Hindlimb muscle (tissue), 1 donor: ENCODE results near the gene NECAP2. TPM values are rescaled to one million over a fixed set of nuclear protein-coding genes. Genes with fewer than 3 reads are reported as not detected.

Experiments
- DNase-seq: peaks from one replicate; pipeline ENCODE4 v3.0.0-alpha.2; 2013
- polyA plus RNA-seq: library from polyadenylated mRNA; unstranded; fragments of 120-200 nt; gene quantifications from one replicate; pipeline ENCODE4 v1.2.1, GENCODE V29; 2013; ENCODE audit not compliant: insufficient read length

NECAP2 gene, protein sequence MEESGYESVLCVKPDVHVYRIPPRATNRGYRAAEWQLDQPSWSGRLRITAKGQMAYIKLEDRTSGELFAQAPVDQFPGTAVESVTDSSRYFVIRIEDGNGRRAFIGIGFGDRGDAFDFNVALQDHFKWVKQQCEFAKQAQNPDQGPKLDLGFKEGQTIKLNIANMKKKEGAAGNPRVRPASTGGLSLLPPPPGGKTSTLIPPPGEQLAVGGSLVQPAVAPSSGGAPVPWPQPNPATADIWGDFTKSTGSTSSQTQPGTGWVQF
- polyA plus RNA-seq: 40.8 TPM

DNA sequence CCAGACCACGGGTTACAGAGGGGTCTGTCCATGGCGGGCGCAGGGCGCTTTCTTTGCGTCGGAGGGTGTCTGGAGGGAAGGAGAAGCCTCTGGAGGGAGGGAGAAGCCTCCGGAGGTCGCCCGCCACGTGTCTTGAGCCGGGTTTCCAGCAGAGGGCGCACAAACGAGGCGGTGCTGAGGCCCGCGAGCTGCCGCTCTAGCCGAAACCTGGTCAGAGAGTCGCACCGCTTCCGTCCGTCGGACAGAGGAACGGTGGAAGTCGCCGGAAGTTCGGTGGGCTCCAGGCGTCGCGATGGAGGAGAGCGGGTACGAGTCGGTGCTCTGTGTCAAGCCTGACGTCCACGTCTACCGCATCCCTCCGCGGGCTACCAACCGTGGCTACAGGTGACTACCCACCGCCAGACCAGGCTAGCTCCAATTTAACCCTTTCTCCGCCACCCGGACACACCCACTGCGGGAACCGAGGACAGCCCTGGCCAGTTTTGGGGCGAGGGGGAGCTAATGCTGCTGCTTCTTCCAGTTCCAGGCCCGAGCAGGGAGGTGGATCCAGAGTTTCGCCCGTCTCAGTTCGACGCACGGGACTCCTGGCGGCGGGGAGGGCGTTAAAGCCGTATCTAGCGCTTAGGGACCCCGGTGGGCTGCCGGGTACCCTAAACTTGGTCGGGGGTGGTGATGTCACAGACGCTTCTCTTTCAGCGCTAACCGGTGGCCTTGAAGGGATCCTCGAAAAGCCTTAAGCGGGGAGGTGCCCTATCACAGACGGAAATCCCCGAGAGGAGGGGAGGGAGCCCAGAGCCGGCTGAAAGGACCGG is at the start of gene NECAP2:
TSS of gene NECAP2 (plus strand) at position 255 of the 812 bp plus-strand sequence. CDS start at position 293, 38 bp downstream.
- peak; percentile 94 for DNase-seq

DNA sequence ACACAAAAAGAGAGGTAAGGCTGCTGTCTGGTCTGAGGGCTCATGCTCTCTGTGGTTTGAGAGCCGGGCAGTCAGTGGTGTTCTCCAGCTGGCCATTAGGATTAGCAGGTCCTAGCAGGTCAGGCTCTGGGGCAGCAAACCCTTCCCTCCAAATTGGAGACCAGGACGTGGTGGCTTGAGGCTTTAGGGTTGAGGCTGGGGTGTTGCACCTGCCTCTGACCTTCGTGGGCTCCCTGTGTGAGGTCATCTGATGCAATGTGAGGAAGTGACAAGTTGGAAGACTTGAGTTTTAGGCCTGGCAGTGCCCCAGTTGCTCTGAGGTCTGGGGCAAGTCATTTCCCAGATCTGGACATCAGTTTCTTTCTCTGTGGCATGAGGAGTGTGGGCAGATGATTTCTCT is 49.1 kb upstream of the NECAP2 start:
- no peak for DNase-seq

DNA sequence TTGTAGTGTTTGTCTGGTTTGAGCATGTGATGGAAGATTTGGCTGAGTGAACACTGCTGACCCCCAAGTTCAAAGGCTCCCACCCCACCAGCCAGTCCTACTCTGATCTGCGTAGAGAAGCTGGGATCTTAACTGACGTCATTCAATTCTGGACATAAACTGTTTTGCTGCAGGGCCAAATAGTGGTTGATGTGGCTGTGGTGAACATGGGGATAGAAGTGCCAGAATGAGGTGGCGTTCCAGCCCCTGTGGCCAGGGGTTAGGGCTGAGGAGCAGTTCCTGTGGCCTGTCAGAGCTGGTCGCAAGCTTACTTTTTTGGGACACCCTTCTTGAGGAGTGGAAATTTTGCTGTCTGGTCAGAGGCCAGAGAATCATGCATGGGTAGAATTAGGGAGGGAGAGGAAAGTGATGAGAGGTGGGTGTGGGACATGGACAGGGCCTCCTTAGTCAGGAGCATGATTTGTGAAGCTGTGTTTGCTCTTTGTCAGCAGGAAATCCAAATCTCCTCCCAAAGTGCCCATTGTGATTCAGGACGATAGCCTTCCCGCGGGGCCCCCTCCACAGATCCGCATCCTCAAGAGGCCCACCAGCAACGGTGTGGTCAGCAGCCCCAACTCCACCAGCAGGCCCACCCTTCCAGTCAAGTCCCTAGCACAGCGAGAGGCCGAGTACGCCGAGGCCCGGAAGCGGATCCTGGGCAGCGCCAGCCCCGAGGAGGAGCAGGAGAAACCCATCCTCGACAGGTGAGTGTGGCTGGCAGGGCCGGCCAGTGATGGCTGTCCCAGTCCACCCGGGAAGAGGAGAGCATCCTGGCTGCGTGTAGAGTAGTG is 47.6 kb upstream of the NECAP2 start:
- DNase-seq: no peak

DNA sequence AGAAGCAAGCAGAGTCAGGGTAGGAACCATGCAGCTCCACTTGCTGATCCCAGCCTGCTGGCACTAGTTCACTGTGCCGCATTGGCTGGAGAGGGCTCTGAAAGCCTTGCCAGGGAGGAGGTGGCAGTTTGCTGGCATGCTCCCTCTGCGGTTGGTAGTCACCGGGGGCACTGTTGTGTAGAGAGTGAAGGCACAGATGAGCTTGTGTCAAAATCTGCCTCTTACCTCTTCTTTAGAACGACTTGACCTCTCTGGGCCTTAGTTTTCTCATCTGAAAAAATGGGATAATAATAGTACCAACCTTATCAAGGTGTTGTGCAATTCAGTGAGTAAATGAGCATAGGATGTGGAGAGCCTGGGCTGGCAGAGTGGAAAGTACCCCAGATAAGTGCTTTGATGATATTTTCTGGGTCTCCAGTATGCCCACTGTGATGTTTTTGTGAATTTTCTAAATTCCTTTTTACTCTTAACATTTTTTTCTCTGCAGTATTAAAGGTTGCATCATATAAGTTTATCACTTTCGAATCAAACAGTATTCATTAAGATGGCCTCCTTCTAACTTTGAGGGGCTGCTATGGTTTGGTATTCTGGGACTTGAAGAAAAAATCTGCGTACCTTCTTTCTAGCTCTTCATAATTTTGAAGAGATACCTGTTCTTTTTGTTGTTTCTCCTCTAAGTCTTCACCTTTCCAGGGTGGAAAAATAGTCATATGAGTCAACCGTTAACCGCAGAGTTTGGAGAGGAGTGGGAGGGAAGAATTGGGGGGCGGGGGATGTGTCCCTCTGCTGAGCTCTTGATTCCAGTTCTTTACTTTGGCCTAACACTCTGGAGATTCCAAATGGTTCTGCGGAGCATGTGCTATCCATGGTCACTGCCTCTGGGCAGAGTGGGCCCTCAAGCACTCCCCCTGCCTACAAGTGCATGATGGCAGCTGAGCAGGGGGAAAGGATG is 46.7 kb upstream of the NECAP2 start:
- DNase-seq: no peak

DNA sequence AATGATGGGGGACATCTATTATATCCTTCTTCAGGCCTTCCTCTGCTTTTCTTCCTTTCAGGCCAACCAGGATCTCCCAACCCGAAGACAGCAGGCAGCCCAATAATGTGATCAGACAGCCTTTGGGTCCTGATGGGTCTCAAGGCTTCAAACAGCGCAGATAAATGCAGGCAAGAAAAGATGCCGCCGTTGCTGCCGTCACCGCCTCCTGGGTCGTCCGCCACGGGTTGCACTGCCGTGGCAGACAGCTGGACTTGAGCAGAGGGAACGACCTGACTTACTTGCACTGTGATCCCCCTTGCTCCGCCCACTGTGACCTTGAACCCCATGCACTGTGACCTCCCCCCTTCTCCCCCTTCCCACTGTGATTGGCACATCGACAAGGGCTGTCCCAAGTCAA is 45.5 kb upstream of the NECAP2 start:
- no peak for DNase-seq

DNA sequence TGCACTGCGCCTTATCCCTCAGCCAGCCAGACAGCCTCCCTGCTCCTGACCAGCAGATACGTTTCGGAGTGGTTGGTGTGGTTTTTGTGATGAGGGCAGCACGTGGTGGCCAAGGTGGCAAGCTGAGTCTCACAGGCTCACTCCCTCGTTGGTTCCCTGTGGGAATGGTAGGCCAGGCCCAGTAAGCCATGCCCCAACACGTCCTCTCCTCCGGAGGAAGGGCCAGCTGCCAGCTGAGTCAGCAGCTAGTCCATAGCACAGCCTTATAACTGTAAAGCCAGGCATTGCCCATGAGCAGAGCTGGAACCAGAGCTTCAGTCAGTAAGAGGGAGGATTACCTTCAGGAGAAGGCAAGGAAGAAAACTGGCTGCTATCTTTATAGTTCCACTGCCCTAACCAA is 43.9 kb upstream of the NECAP2 start:
- DNase-seq: no peak

DNA sequence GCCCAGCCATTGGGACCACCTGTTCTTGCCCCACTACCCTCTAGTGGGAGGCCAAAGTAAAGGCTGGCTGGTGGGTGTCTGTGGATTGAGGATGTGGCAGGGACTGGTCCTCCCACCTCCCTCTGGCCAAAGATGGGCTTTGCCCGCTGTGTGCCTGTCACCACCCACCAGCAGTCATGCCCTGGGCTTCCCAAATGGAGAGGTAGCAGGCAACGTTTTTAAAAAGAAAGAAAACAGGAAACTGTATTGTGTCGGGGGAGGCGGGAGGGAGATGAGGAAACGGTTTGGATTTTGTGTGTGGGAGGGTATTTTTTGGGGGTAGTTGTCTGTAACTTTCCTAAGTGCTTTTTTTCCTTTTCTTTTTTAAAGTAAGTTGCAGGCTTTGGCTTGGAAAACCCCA is 43.4 kb upstream of the NECAP2 start:
- DNase-seq: no peak

DNA sequence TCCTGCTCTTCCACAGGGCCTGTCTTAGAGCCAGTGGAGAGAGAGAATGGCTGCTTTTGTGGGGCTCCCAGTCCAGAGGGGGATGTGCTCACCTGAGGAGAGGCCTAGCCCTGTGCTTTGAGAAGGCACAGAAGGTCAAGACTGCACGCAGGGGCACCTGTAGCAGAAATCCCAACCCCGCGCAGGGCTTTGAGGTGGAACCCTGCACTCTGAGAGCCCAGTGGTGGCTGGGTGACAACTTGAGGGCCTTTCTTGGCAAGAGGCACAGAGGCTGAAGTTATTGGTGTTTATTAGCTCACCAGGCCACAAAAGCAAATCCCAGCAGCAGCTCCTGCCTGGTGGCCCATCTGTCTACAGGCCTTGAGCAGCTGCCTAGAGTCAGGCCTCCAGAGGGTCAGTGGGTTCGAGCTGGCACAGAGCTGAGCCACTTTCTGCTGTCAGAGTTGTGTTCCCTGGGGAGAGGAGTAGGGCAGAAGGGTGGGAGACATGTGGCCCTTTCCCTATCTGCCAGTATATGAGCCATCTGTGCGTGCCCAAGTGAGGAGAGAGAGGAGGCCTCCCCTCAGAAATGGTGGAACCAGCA is 42.1 kb upstream of the NECAP2 start:
- DNase-seq: no peak

DNA sequence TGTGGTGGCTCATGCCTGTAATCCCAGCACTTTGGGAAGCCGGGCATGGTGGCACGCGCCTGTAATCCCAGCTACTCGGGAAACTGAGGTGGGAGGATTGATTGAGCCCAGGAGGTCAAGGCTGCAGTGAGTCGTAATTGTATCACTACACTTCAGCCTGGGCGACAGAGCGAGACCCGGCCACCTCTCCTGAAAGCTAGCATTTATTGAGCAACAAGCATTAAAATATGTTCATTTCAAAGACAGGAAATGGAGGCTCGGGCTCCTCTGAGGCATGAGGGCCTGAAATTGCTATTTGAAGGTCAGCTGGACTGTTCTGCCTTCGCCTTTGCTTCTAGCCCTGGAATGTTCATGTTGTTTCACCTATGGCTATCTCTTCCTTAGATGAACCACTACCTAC is 37.8 kb upstream of the NECAP2 start:
- no peak for DNase-seq

DNA sequence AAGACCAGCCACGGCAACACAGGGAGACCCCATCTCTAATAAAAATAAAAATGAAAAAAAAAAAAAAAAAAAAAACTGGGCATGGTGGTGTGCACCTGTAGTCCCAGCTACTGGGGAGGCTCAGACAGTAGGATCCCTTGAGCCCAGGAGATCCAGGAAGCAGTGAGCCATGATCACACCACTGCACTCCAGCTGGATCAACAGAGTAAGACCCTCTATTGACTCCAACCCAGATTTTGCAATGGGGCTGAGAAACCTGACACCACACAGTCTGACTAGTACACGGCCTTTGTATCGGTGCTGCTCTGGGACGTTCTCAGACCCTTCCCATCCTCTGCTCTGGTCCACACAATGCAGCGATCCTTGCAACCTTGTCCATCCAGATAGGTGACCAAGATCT is 35.1 kb upstream of the NECAP2 start:
- DNase-seq: no peak

DNA sequence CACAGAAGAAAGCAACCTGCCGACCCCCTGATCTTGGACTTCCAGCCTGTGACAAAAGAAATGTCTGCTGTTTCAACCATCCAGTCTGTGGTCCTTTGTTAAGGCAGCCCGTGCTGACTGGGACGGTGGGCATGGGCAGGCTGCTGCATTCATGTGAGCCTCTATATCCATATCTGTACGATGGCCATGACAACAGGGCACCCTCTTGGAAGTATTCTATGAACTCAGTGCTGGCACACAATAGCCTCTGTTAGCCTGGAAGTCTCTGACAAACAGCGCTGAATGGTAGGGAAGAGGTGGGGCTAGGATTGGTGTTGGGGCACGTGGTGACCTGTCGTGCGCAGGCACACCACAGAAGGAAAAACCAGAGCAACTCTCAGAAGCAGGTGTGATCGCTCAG is 33.7 kb upstream of the NECAP2 start:
- DNase-seq: no peak

DNA sequence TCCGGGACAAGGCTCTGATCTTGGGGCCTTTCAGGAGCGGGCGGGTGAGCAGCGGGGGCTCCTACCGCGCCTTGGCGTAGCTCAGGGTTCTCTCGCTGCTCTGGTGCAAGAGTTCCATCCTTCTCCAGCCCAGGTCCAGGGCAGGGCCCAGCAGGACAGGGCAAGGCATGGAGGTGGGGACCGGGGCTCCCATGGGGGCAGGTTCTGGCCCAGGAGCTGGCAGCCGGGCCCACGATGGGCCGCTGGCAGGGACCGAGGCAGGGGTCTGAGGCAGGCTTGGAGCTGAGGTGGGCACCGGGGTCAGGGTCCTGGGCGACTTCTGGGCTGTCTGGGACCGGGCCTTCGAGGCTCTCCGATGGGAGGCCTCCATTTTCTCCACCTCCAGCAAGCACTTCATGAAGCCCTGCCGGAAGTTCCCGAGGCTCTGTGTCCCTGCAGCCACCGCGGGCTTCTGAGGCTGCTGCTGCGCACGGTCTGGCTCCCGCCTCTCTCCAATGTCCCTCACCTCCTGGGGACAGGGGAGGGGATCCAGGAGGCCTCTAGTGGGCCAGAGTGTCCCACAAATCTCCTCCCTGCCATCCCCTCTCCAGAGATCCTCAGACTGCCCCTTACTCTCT is 30.9 kb upstream of the NECAP2 start:
- DNase-seq: no peak

DNA sequence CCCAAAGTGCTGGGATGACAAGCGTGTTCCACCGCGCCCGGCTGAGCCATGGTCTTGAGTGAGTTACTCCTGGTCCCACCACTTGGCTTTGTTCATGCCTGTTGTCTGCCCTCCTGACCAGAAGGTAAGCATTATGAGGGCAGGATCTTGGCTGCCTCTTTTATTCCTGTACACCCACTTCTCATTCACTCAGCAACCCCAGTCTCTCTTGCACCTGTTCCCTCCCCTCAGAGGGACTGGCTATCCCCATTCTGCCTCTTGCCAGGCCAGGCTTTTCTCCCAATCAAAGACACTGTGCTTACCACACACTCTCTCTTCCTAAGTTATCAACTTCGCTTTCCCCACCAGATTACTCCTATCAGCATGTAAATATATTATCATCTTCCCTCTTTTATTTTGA is 29.7 kb upstream of the NECAP2 start:
- DNase-seq: no peak

DNA sequence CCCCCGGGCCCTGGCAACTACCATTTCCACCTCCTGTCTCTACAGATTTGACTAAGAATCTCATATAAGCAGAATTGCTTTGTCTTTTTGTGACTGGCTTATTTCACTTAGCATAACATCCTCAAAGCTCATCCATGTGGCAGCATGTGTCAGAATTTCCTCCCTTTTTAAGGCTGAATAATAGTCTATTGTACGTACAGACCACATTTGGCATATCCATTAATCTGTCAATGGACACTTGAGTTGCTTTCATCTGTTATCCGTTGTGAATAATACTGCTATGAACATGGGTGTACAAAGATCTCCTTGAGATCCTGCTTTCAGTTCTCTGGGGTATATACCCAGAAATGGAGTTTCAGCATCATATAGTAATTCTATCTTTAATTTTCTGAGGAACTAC is 27.3 kb upstream of the NECAP2 start:
- no peak for DNase-seq

DNA sequence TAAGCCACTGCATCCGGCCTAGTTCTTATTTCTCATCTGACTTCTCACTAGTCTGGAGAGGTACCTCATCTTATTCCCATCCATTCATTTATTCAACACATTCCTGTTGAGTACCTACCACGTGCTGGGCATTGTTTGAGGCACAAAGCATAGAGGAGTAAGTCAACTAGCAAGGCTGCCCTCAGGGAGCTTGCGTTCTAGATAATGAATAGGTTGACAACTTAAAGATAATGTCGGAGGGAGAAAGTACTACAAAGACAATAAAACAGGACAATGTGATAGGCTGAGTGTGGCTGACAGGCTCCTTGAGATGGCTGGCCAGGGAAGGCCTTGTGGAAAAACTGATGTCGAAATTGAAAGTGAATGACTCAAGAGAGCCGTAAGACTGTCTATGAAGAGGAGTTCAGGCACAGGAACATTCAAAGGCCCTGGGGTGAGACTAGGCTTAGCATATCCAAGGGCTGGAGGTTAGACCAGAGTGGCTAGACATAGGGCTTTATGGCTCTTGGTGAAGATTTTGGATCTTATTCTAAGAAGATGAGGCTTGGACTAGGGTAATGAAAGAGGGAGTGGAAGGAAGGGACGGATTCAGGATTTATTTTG is 21.6 kb upstream of the NECAP2 start:
- no peak for DNase-seq

DNA sequence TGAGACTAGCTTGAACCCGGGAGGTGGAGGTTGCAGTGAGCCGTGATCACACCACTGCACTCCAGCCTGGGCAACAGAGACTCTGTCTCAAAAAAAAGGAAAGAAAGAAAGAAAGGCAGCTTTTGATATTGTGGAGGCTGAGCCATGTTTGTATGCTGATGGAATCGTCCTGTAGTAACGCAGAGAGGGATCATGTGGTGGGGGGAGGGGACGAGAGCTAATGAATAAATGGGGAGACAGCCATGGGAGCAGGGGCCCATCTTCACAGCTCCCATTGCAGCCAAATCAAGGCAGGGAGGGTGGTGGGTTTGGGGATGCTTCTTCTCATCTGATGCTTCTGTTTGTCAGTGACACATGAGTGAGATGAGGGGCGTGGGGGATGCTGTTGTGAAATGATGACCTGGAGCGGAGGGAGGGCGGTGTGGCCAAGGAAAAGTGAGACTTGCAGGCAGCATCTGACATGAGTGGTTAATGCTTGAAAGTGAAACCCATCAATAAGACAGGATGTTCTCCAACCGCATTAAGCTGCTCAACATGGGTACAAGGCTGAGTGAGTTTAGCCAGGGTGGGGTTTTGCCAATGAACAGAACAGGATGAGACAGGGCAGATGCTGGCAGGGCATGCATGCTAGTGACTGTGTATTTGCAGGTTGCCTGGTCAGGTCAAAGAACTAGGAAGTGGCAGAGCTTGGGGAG is 20.0 kb upstream of the NECAP2 start:
- DNase-seq: no peak

DNA sequence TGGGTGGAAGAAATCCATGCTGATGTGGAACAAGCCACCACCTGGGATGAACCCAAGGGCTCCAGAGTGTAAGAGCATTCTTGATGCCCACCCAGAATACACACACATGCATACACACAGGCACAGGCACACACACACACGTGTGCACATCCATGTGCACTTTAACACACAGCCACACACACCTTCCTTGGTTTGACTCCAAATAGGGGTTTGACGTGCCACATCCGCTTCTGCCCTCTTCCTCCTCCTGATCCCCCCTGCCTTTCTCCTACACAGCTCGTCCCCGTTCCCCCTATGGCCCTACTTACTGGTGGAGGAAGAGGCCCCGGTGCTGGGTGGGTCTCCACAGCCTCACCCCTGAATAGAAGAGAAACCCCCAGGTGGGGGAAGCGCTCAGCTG is 19.3 kb upstream of the NECAP2 start:
- DNase-seq: no peak

DNA sequence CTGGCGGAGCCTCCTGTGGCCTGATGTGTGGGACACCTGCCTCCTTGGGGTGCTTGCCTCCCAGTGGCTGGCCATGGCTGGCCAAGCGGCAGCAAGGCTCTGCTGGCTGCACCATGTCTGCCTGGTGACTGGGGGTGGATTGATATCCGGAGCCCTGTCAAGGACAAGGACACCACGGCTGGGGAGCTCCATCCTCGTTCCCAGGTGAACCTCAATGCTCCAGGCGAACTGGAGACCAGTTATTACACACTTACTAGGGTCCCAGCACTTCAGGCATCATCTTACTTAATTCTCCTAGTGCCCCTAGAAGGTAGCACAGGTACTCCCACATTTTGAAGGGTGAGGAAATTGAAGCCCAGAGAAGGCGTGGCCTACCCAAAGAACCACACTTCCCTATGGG is 18.5 kb upstream of the NECAP2 start:
- DNase-seq: no peak

DNA sequence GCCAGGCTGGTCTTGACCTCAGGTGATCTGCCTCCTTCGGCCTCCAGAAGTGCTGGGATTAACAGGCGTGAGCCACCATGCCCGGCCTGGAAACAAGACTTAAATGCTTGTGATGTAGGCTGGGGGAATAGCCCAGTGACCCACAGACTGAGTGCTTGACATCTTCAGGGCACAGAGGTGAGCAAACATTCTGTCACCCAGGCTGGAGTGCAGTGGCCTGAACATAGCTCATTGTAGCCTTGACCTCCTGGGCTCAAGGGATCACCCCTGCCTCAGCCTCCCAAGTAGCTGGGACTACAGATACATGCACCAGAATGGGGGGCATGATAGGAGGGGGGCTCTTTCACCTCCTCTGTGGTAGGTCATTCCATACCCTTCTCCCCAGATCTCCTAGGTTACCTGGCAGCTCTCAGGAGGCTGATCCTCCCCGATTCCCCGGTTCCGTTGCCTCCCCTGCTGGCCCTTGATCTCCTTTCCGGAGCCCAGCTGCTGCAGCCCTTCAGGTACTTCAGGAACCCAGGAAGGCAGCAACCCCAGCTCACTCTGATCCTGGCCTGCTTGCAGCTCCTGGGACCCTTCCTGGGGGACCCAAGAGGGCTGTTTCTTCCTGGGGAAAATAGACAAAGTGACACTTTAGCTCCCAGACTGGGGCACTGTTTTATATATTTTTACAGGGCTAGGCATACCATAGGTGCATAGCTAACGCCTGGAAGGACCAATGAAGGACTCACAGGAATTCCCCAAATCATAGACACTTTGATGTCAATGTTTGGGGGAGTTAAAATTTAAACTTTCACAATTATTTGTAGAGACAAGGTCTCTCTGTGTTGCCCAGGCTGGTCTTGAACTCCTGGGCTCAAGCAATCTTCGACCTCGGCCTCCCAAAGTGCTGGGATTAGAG is 15.1 kb upstream of the NECAP2 start:
- no peak for DNase-seq
